Stimulated activated naive CD8-positive, alpha-beta T cell treated with anti-CD3 and anti-CD28 coated beads, Interleukin-15, amount 100 ng/mL, for 72 hours (primary cell): ENCODE results near the gene AHNAK2.
A peak's percentile ranks its signal among the peaks of the same experiment; 100 is the strongest.
"Not testable (repeated sequence)": the region's sequence is repeated elsewhere in the genome, so short reads cannot be mapped to it uniquely, and the experiment has no call there.

Experiments used
- ATAC-seq: fragments of 150-1000 bp; cut with Tn5 transposase; 2 replicates; pipeline ENCODE4 v1.10.0; 2021; ENCODE audit warnings: mild to moderate bottlenecking, moderate library complexity
- DNase-seq, 2 donors: peaks; one replicate each; pipeline ENCODE4 v3.0.0; 2021 to 2022
- H3K27ac Mint-ChIP-seq, 2 donors: one replicate each; pipeline ENCODE4 v1.8.0; 2022; ENCODE audit warnings: mild to moderate bottlenecking in 2 of 2, mixed read lengths in 2 of 2, moderate library complexity in 2 of 2
- H3K27me3 Mint-ChIP-seq: one replicate; pipeline ENCODE4 v1.8.0; 2022; ENCODE audit warnings: mixed read lengths
- H3K4me1 Mint-ChIP-seq: one replicate; pipeline ENCODE4 v1.8.0; 2022; ENCODE audit warnings: mild to moderate bottlenecking, mixed read lengths
- H3K4me3 Mint-ChIP-seq, 2 donors: one replicate each; pipeline ENCODE4 v1.8.0; 2022; ENCODE audit warnings: mild to moderate bottlenecking in 2 of 2, mixed read lengths in 2 of 2, moderate library complexity in 1 of 2
- H3K9me3 Mint-ChIP-seq, 2 donors: one replicate each; pipeline ENCODE4 v1.8.0; 2022; ENCODE audit warnings: mixed read lengths in 2 of 2

AHNAK2 gene

GRCh38 chr14:104944436-104945205, 33.6 kb downstream of the AHNAK2 start:
- H3K27me3 Mint-ChIP-seq: peaks cover 16% of the 10 kb centered on the region
- not testable (repeated sequence) for H3K9me3 Mint-ChIP-seq, H3K27ac Mint-ChIP-seq, H3K4me1 Mint-ChIP-seq, DNase-seq, H3K4me3 Mint-ChIP-seq, ATAC-seq

- H3K4me3 Mint-ChIP-seq, H3K9me3 Mint-ChIP-seq, ATAC-seq, H3K4me1 Mint-ChIP-seq, H3K27ac Mint-ChIP-seq, DNase-seq: not testable (repeated sequence)
- H3K27me3 Mint-ChIP-seq: peaks cover 17% of the 10 kb centered on the region
Measured at GRCh38 chr14:104944016-104944308, 34.2 kb downstream of the AHNAK2 start.

GRCh38 chr14:104943216-104944015, 34.8 kb downstream of the AHNAK2 start:
- H3K4me3 Mint-ChIP-seq, DNase-seq, H3K27ac Mint-ChIP-seq, ATAC-seq, H3K9me3 Mint-ChIP-seq, H3K4me1 Mint-ChIP-seq: not testable (repeated sequence)
- peaks cover 19% of the 10 kb centered on the region for H3K27me3 Mint-ChIP-seq

GRCh38 chr14:104942586-104942985, 35.6 kb downstream of the AHNAK2 start:
- H3K9me3 Mint-ChIP-seq: no peaks in the 10 kb centered on the region
- H3K27ac Mint-ChIP-seq: no peak overlapping the region
- no peak for ATAC-seq
- H3K4me3 Mint-ChIP-seq: no peak overlapping the region
- peaks cover 27% of the 10 kb centered on the region for H3K27me3 Mint-ChIP-seq
- DNase-seq: no peak
- no peaks in the 10 kb centered on the region for H3K4me1 Mint-ChIP-seq

GRCh38 chr14:104941508-104942365, 36.4 kb downstream of the AHNAK2 start:
- H3K27me3 Mint-ChIP-seq: peaks cover 36% of the 10 kb centered on the region
- ATAC-seq: no peak
- no peak for DNase-seq
- H3K4me3 Mint-ChIP-seq: no peak overlapping the region
- no peak overlapping the region for H3K27ac Mint-ChIP-seq
- H3K4me1 Mint-ChIP-seq: no peaks in the 10 kb centered on the region
- H3K9me3 Mint-ChIP-seq: no peaks in the 10 kb centered on the region

- H3K27me3 Mint-ChIP-seq: peaks cover 43% of the 10 kb centered on the region
- DNase-seq (no peak), ATAC-seq (no peak)
- H3K4me1 Mint-ChIP-seq: no peaks in the 10 kb centered on the region
- no peak overlapping the region for H3K27ac Mint-ChIP-seq
- no peak overlapping the region for H3K4me3 Mint-ChIP-seq
- no peaks in the 10 kb centered on the region for H3K9me3 Mint-ChIP-seq
Measured at GRCh38 chr14:104940526-104941150, 37.5 kb downstream of the AHNAK2 start.

- Mint-ChIP-seq H3K27ac (no peak overlapping the region), H3K4me3 (no peak overlapping the region), H3K9me3 (no peaks in the 10 kb centered on the region), H3K4me1 (no peaks in the 10 kb centered on the region), H3K27me3 (peaks cover 48% of the 10 kb centered on the region)
- peak in 1 of 2 donors; percentile 4 for DNase-seq
- no peak for ATAC-seq
Measured at GRCh38 chr14:104939666-104940410, 38.3 kb downstream of the AHNAK2 start.

GRCh38 chr14:104938960-104939359, 39.2 kb downstream of the AHNAK2 start:
- peaks cover 57% of the 10 kb centered on the region for H3K27me3 Mint-ChIP-seq
- DNase-seq (peak in 1 of 2 donors; percentile 7), ATAC-seq (no peak)
- H3K4me1 Mint-ChIP-seq: no peaks in the 10 kb centered on the region
- no peak overlapping the region for H3K4me3 Mint-ChIP-seq
- H3K9me3 Mint-ChIP-seq: no peaks in the 10 kb centered on the region
- no peak overlapping the region for H3K27ac Mint-ChIP-seq

GRCh38 chr14:104938436-104938835, 39.7 kb downstream of the AHNAK2 start:
- no peak overlapping the region for H3K4me3 Mint-ChIP-seq
- DNase-seq (peak in 1 of 2 donors; percentile 1), ATAC-seq (no peak)
- H3K4me1 Mint-ChIP-seq: no peaks in the 10 kb centered on the region
- H3K9me3 Mint-ChIP-seq: no peaks in the 10 kb centered on the region
- H3K27me3 Mint-ChIP-seq: peaks cover 57% of the 10 kb centered on the region
- no peak overlapping the region for H3K27ac Mint-ChIP-seq

- no peak overlapping the region for H3K27ac Mint-ChIP-seq
- H3K4me1 Mint-ChIP-seq: no peaks in the 10 kb centered on the region
- DNase-seq (peak in 1 of 2 donors; percentile 1), ATAC-seq (no peak)
- no peak overlapping the region for H3K4me3 Mint-ChIP-seq
- H3K27me3 Mint-ChIP-seq: peaks cover 57% of the 10 kb centered on the region
- no peaks in the 10 kb centered on the region for H3K9me3 Mint-ChIP-seq
Measured at GRCh38 chr14:104937694-104938365, 40.3 kb downstream of the AHNAK2 start.

GRCh38 chr14:104937161-104937560, 41.0 kb downstream of the AHNAK2 start:
- no peak for ATAC-seq
- Mint-ChIP-seq H3K4me3 (no peak overlapping the region), H3K27ac (no peak overlapping the region), H3K9me3 (no peaks in the 10 kb centered on the region), H3K4me1 (no peaks in the 10 kb centered on the region), H3K27me3 (peaks cover 57% of the 10 kb centered on the region)
- peak in 1 of 2 donors; percentile 5 for DNase-seq

GRCh38 chr14:104936361-104937155, 41.6 kb downstream of the AHNAK2 start:
- H3K27me3 Mint-ChIP-seq: peaks cover 57% of the 10 kb centered on the region
- ATAC-seq (no peak), DNase-seq (peak in 1 of 2 donors; percentile 8)
- no peaks in the 10 kb centered on the region for H3K4me1 Mint-ChIP-seq
- no peaks in the 10 kb centered on the region for H3K9me3 Mint-ChIP-seq
- no peak overlapping the region for H3K27ac Mint-ChIP-seq
- no peak overlapping the region for H3K4me3 Mint-ChIP-seq

GRCh38 chr14:104935955-104936354, 42.2 kb downstream of the AHNAK2 start:
- Mint-ChIP-seq H3K27me3 (peaks cover 54% of the 10 kb centered on the region), H3K4me3 (no peak overlapping the region), H3K9me3 (no peaks in the 10 kb centered on the region), H3K4me1 (no peaks in the 10 kb centered on the region), H3K27ac (no peak overlapping the region)
- ATAC-seq: no peak
- no peak for DNase-seq
